ENCODE data around the gene PABPC1L.
A peak's percentile ranks its signal among the peaks of the same experiment; 100 is the strongest.

Gene PABPC1L

GRCh38 chr20:44966030-44966961 lies 56.4 kb downstream of the PABPC1L start, which contains the start of gene STK4 (continued):
- TF ChIP-seq, protein P1, sequence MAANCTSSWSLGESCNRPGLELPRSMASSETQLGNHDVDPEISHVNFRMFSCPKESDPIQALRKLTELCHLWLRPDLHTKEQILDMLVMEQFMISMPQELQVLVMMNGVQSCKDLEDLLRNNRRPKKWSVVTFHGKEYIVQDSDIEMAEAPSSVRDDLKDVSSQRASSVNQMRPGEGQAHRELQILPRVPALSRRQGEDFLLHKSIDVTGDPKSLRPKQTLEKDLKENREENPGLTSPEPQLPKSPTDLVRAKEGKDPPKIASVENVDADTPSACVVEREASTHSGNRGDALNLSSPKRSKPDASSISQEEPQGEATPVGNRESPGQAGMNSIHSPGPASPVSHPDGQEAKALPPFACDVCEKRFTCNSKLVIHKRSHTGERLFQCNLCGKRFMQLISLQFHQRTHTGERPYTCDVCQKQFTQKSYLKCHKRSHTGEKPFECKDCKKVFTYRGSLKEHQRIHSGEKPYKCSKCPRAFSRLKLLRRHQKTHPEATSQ (tag by site-specific recombination; IDR thresholded peaks at IDR 0.05): no peak
- TF ChIP-seq ZBTB7A (tag by site-specific recombination; IDR thresholded peaks at IDR 0.05; ENCODE audit: low read depth) (peak; percentile 97), ZNF354C (tag by site-specific recombination; IDR thresholded peaks at IDR 0.05; ENCODE audit: borderline replicate concordance, low read depth) (no peak), ZNF626 (tag by site-specific recombination; IDR thresholded peaks at IDR 0.05) (no peak), ZBTB6 (tag by site-specific recombination; IDR thresholded peaks at IDR 0.05) (peak; percentile 39; the same call in 1 of the 2 replicates), ZNF571 (tag by site-specific recombination; IDR thresholded peaks at IDR 0.05) (no peak), ZNF112 (tag by site-specific recombination; IDR thresholded peaks at IDR 0.05) (no peak), ZNF776 (tag by site-specific recombination; IDR thresholded peaks at IDR 0.05; ENCODE audit: borderline replicate concordance) (no peak), ZNF138 (tag by site-specific recombination; IDR thresholded peaks at IDR 0.05; ENCODE audit: borderline replicate concordance) (peak; percentile 53; the same call in 1 of the 2 replicates), ZNF121 (tag by site-specific recombination; IDR thresholded peaks at IDR 0.05) (no peak), GLIS1 (tag by site-specific recombination; IDR thresholded peaks at IDR 0.05) (peak; percentile 24; the same call in 1 of the 2 replicates), HOXC10 (CRISPR knock-in tag; IDR thresholded peaks at IDR 0.05) (no peak), ZBTB8A (tag by site-specific recombination; IDR thresholded peaks at IDR 0.05) (peak; percentile 93), ZNF18 (tag by site-specific recombination; IDR thresholded peaks at IDR 0.05) (no peak), PATZ1 (tag by site-specific recombination; IDR thresholded peaks at IDR 0.05) (peak; percentile 66), KLF8 (tag by site-specific recombination; IDR thresholded peaks at IDR 0.05) (peak; percentile 91)
- TF ChIP-seq, protein P2, sequence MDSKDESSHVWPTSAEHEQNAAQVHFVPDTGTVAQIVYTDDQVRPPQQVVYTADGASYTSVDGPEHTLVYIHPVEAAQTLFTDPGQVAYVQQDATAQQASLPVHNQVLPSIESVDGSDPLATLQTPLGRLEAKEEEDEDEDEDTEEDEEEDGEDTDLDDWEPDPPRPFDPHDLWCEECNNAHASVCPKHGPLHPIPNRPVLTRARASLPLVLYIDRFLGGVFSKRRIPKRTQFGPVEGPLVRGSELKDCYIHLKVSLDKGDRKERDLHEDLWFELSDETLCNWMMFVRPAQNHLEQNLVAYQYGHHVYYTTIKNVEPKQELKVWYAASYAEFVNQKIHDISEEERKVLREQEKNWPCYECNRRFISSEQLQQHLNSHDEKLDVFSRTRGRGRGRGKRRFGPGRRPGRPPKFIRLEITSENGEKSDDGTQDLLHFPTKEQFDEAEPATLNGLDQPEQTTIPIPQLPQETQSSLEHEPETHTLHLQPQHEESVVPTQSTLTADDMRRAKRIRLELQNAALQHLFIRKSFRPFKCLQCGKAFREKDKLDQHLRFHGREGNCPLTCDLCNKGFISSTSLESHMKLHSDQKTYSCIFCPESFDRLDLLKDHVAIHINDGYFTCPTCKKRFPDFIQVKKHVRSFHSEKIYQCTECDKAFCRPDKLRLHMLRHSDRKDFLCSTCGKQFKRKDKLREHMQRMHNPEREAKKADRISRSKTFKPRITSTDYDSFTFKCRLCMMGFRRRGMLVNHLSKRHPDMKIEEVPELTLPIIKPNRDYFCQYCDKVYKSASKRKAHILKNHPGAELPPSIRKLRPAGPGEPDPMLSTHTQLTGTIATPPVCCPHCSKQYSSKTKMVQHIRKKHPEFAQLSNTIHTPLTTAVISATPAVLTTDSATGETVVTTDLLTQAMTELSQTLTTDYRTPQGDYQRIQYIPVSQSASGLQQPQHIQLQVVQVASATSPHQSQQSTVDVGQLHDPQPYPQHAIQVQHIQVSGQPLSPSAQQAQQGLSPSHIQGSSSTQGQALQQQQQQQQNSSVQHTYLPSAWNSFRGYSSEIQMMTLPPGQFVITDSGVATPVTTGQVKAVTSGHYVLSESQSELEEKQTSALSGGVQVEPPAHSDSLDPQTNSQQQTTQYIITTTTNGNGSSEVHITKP (tag by site-specific recombination; IDR thresholded peaks at IDR 0.05): peak; percentile 34; the same call in 1 of the 2 replicates
- TF ChIP-seq, protein P3, sequence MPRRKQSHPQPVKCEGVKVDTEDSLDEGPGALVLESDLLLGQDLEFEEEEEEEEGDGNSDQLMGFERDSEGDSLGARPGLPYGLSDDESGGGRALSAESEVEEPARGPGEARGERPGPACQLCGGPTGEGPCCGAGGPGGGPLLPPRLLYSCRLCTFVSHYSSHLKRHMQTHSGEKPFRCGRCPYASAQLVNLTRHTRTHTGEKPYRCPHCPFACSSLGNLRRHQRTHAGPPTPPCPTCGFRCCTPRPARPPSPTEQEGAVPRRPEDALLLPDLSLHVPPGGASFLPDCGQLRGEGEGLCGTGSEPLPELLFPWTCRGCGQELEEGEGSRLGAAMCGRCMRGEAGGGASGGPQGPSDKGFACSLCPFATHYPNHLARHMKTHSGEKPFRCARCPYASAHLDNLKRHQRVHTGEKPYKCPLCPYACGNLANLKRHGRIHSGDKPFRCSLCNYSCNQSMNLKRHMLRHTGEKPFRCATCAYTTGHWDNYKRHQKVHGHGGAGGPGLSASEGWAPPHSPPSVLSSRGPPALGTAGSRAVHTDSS (tag by site-specific recombination; IDR thresholded peaks at IDR 0.05): no peak
- TF ChIP-seq, protein P4, sequence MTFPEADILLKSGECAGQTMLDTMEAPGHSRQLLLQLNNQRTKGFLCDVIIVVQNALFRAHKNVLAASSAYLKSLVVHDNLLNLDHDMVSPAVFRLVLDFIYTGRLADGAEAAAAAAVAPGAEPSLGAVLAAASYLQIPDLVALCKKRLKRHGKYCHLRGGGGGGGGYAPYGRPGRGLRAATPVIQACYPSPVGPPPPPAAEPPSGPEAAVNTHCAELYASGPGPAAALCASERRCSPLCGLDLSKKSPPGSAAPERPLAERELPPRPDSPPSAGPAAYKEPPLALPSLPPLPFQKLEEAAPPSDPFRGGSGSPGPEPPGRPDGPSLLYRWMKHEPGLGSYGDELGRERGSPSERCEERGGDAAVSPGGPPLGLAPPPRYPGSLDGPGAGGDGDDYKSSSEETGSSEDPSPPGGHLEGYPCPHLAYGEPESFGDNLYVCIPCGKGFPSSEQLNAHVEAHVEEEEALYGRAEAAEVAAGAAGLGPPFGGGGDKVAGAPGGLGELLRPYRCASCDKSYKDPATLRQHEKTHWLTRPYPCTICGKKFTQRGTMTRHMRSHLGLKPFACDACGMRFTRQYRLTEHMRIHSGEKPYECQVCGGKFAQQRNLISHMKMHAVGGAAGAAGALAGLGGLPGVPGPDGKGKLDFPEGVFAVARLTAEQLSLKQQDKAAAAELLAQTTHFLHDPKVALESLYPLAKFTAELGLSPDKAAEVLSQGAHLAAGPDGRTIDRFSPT (tag by site-specific recombination; IDR thresholded peaks at IDR 0.05): peak; percentile 95
- TF ChIP-seq, protein P5, sequence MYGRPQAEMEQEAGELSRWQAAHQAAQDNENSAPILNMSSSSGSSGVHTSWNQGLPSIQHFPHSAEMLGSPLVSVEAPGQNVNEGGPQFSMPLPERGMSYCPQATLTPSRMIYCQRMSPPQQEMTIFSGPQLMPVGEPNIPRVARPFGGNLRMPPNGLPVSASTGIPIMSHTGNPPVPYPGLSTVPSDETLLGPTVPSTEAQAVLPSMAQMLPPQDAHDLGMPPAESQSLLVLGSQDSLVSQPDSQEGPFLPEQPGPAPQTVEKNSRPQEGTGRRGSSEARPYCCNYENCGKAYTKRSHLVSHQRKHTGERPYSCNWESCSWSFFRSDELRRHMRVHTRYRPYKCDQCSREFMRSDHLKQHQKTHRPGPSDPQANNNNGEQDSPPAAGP (tag by site-specific recombination; IDR thresholded peaks at IDR 0.05): peak; percentile 62; the same call in 1 of the 2 replicates
